HG02610 (cell line): Measurements from ENCODE around the gene FUNDC2.
"Not testable (repeated sequence)": the region's sequence is repeated elsewhere in the genome, so short reads cannot be mapped to it uniquely, and the experiment has no call there.

Source experiments
- ATAC-seq: cut with Tn5 transposase; IDR thresholded peaks from one replicate; pipeline ENCODE4 v1.9.1; 2021; ENCODE audit warnings: mild to moderate bottlenecking, moderate library complexity; ENCODE audit not compliant: unreplicated experiment

The FUNDC2 gene, protein sequence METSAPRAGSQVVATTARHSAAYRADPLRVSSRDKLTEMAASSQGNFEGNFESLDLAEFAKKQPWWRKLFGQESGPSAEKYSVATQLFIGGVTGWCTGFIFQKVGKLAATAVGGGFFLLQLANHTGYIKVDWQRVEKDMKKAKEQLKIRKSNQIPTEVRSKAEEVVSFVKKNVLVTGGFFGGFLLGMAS

DNA sequence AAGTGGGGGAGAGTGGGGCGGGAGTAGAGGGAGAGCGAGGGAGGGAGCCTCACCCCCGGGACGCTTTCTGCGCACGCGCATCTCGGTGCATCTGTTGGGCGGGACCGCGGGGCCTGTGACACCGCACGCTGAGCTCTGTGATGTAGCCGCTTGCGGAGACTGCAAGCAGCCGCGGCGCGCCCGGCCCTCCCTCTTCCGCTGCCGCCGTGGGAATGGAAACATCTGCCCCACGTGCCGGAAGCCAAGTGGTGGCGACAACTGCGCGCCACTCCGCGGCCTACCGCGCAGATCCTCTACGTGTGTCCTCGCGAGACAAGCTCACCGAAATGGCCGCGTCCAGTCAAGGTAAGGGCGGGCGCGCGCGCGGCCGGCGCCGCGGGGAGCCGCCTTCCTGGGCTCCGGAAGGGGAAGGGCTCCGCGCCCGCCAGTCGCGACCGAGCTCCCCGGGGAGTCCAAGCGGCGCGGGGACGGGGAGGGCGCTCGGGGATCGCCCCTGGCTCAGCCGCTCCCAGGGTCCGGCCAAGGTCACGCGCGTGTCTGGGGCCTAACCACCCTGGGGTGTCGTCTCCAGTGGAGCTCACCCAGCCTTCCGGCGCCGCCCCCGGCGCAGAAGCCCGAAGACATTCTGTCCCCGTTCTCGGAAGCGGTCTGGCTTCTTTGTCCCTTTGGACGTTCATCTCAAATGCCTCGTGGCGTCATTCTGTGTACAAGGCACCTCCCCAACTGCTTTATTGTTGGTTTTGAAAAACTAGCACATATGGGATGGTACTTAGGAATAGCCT, at the start of gene FUNDC2:
Gene FUNDC2 (plus strand): TSS at position 118 of the 782 bp plus-strand sequence. CDS start 95 bp downstream, at position 213.
- peak; percentile 88 for ATAC-seq

DNA sequence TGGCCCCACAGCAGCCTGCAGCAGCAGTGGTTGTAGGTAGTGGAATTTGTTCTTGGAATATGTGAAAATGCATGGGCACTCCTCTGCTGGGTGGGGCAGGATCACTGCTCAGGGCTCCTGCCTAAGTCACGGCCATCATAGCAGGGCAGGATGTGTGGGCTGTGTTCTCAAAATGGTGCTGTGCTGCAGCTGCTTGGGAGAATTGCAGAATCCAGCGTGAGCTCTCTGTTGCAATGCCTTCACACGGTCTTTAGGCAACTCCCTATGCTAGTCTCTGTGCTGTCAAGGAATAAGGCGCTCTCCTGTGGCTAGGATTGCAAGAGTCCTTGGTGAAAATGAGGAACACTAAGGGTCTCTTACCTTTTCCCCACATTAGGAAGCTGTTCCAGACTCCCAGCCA, 47.0 kb upstream of the FUNDC2 start:
- no peak for ATAC-seq

DNA sequence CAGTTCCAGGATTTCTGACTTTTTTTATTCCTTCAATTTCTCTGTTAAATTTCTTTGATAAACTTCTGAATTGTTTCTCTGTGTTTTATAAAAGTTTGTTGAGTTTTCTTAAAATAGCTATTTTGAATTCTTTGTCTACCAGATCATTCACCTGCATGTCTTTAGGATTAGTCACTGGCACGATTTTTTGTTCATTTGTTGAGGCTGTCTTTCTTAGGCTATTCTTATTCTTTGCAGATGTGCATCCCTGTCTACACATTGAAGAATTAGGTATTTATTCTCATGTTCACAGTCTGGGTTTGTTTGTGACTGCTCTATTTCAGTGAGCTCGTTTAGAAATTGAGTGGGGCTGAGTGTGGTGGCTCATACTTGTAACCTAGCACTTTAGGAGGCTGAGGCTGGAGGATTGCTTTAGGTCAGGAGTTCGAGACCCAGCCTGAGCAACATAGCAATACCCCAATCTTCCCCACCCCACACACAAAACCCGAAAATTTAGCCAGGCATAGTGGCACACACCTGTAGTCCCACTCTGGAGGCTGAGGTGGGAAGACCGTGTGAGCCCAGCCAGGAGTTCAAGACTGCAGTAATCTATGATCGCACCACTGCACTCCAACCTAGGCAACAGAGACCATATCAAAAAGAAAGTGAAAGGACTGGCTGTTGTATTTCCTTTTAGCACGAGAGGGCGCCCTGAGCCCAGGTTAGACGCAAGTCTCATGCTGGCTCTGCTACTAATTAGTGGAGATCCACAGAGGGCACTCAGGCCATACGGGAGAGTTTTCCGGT, 46.1 kb upstream of the FUNDC2 start:
- ATAC-seq = no peak

DNA sequence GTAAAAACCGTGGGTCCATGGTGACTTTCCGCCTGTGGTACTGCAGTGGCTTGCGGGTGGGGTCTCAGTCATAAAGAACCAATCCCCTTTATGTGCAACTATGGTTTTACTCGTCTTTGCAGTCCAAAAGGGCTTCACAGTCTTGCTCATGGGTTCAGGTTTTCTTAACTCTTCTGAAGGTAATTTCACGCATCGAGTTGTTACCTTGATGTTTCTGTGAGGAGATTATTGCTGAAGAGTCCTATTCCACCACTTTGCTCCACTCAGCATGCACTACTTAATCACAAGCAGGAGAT, 45.6 kb upstream of the FUNDC2 start:
- no peak for ATAC-seq

DNA sequence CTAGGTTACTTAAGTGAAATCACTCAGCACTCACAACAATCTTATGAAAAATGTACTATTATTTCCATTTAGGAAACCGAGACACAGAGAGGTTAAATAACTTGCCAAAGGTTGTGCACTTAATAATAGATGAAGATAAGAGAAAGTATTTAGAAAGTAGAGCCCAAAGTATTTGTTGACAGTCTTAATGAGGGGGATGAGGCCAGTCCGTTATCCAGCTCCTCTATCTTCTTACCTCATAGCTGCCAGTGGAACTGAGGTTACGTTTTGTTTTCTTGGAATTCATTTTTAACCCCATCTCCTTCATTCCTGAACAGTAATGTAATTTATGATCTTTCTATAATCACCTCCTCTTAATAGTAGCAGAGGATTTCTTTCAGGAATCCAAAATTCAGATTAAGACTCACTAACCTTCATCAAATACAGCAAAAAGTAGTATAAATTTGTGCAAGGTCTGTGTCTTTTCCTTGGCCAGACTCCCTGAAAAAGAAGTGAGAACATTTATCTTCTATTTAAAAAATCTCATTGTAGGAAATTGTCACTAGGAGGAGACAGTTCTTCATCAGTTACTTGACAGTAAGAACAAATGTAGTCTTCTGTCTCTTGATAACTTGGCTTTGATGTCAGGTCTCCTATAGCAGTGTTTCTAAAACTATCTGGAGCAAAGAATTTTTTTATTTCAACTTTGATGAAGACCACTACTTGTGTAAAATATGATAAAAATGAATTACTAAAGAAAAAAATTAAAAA, 39.6 kb upstream of the FUNDC2 start:
- ATAC-seq = no peak

DNA sequence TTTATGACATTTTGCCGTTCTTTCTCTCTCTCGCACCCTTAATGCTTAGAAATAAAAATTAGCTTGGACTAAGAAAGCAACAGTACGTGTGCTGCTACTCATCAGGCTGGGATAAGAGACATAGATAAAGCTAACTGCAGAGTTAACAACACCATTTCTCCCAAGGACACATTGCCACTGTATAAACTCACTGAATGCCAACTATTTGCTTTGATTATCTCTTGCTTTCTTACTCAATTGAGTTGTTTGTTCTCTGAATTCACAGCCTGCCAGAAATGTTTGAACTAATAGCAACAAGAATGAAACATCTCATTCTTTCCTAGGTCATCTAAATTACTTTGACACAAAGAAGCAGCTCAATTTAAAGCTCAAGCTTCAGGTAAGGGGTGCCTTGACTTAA, 38.7 kb upstream of the FUNDC2 start:
- ATAC-seq = no peak

DNA sequence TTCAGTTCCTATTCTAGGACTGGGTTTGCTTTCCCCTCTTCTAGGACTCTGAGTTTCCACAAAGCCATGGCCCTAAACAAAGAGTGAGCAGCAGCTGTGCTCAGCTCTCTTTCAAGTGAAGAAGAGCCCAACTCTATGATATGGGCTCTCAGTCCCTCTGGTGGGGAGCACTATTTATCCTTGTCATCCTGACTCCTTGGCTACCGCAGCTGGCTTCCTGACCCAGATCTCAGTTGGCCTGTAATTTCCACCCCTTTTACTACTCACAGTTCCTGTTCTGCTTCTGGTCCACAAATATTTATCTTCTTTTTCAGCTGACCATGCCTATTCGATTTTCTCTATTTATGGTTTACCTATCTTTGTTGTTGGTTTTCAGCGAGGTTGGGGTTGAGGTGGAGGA, 37.9 kb upstream of the FUNDC2 start:
- ATAC-seq = no peak

DNA sequence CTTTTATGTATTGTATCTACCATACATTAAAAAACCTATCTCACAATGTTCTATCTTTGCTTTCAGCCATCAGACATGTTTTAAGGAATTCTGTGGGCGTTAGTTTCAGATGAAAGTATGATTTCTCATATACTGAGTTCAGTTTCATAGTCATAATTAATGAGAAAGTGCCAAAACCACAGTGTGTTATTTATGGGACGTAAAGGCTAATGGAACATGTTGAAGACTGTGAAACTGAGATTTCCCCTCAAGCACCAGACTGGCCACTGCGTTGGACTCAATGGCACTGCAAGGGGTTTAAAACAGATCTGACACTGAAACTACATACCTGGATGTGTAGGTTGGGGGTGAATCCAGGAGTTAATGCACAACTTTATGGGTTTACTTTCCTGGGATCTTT, 36.1 kb upstream of the FUNDC2 start:
- ATAC-seq = peak; percentile 49

DNA sequence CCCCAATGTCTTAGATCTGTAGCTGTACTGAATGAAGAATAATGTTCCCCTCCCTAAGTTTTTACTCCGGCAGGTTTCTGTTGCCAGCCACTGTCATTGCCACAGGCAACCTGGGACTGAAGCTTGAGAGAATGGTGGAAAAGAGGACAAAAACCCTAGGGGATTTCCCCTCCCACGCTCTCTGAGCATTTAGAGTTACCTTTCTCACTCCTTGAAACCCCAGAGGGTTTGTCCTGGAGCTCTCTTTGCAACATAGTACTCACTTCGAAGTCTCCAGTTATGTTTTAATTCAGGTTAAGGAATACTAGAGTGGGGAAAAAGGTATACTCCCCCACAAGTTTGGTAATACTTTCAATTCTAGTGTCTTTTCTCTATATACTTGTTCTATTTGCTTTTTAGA, 35.6 kb upstream of the FUNDC2 start:
- ATAC-seq = peak; percentile 72

DNA sequence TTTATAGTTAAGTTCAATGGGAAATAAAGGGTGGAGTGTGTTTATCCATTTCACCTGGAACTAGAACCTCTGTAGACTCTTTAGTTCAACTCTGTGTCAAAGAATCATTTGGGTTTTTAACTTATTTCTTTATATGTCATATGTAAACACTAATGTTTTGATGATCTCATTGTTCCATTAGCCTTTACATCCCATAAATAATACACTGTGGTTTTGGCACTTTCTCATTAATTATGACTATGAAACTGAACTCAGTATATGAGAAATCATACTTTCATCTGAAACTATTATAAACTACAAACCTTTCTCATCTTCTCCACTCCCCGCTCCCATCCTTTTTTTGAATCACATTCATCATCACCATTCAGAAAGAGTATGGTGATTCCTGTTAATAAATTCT, 35.2 kb upstream of the FUNDC2 start:
- ATAC-seq = no peak

DNA sequence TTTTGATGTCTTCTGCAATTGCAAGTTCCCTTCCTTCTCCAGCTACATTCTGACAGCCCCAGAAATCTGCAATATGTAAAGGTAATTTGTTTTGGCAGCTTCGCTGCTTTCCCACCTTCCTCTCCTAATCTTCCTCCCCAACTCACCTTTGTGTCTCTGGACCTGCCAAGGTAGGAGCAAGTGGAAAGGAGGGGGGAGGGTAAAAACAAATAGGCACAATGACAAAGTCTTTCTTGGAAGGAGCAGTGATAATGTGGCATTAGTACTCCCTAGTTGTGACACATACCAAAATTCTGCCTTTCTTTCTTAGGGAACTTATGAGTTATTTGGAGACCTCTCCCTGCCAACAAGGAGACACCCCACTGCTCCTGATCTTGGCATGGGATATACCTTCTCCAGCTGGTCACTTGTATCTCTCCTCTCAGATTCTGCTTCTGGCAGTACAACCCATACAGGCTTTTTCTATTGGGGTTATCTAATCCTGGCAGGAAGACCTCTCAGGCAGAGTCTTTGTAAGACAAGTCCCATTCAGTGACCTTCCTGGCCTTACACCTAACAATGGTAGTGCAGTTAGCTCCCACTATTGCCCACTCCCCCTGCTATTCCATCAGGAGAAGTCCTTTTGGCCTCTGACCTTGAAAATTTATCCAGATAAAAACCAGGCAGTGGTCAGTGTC, 28.3 kb upstream of the FUNDC2 start:
- ATAC-seq = no peak

DNA sequence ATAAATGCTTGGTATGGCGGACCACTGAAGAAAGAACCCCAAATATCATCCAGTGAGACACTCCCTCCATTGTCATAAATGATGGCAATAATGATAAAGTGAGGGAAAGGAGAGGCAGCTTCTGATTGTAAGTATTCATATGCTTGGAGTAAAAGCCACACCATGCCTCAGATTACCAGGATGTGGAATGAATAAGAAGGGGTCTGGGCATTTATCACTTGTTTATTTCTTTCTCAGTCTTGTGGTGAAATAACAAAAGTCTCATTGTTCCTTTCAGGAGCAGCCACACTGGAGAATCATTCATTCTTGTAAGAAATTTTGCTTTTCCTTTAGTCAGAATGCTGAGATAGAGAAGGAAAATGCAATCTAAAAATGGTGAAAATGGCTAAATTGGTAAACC, 25.8 kb upstream of the FUNDC2 start:
- no peak for ATAC-seq

DNA sequence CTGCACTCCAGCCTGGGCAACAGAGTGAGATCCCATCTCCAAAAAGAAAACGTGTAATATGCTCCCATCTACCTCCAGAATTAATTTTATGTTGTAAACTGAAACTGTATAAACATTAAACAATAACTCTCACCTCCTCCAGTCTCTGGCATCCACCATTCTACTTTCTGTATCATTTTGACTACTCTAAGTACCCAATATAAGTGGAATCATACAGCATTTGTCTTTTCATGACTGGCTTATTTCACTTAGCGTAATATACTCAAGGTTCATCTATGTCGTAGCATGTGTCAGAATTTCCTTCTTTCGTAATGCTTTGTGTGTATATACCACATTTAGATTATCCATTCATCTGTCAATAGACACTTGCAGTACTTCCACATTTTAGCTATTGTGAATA, 24.8 kb upstream of the FUNDC2 start:
- ATAC-seq = no peak

DNA sequence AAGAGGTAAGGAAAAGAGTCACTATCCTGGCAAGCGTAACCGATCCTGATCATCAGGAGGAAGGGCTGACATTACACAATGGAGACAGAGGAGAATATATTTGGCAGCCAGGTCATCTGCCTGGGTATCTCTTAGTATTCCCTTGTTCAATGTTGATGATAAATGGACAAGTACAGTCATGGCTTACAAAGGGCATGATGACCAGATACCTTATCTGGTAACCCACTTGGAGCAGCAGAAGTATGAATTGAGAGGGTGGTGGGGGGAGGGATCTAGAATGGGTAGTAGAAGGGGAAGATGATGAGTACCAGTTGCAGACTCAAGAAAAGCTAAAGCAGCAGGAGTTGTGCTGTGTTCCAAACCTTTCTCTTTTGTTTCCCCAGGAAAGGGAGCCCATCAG, 21.5 kb upstream of the FUNDC2 start:
- ATAC-seq = no peak

DNA sequence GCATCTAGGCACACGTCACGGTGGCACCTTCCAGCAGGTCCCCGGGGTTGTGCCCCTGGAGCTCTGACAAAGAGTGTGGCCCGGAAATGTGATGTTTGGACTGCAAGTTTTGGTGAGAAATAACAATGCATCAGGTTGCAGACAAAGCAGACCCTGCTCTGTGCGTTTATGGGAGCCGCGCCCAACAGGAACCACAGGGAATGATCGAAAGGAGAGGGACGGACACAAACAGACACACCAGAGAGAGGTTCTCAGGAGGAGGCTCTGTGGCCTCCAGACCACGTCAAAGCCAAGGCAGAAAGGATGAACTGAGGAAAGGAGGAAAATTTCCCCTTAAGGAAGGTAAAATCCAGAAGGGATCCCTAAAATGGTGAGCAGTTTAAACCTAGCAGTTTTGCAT, 20.3 kb upstream of the FUNDC2 start:
- ATAC-seq = not testable (repeated sequence)

DNA sequence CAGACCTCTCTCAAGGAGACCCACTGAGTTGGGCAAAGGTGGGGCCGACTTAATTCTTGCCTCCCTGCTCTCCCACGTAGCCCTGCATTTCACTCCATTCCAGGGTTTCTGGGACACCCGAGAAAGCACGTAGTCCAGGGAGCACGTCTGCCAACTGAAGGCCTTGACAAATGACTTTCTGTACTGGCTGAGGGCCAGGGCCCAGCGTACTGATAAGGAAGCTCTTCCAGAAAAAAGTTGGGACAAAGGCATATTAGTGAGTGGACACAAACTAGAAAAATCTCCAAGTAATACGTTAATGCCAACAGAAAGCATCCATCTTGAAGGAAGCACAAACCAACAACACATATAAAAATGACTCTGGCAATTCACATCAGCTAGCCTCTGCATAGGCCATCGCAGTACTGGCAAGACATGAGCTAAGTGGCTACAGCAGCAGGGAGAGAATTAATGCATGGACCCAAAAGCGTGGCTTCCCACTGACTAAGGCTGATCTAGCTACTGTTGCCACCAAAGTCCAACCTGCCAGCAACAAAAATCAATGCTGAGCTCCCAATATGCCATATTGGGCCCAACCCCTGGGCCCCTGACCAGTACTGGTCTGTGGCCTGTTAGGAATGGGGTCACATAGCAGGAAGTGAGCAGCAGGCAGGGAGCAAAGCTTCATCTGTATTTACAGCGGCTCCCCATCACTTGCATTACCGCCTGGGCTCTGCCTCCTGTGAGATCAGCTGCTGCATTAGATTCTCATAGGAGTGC, 19.6 kb upstream of the FUNDC2 start:
- ATAC-seq = not testable (repeated sequence)

DNA sequence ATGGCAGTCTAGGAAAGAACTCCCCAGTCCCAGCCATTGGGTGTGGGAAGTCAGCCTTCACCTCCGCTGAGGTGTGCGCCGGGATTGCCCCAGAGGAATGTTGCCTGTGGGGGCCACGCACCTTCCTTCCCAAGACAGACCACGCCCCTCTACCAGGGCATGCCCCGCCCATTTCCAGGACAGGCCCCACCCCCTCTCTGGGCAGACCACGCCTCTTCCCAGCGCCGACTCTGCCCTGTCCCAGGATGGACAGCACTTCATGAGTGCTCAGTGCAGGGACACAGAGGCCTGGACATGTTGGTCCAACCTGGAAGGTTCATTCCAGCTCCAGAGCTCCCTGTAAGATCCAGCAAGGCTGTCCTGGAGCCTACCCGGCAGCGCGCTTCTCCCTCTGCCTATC, 18.1 kb upstream of the FUNDC2 start:
- ATAC-seq = not testable (repeated sequence)

DNA sequence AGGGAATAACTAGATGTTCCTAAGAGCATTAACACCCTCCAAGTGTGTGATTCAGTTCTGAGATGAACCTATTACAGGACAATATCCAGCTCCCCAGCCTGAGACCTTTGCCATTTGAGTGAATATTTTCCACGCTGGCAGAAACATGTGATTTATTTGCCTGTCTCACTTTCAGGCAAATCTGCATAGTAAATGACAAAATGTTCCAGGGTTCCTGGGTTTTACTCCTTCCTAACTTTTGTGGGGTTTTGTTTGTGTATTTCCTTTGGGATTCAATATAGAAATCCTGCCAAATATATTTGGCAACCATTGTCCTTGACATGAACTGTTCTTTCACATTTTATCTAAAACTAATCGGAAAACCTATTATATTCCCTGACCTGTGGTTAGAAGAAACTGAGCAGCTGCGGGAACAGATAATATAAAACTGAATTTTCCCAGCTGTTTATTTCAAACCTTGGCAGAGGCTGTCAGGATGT, 16.6 kb upstream of the FUNDC2 start:
- ATAC-seq = no peak

DNA sequence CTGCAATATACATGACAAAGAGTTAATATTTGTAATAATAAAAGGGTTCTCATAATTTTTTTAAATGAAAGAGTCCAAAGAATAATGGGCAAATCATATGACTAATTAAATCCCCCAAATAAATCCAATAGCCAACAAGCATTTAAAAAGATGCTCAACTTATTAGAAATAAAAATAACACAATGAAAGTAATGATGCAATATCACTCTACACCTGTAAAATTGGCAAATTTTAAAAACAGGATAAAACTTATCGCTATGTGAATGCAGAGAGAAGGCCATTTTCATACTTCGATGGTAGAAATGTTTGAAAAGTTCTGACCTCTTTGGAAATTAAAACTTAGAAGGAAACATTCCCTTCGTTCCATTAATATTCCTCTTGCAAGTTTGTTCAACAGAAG, 6.1 kb upstream of the FUNDC2 start:
- ATAC-seq = no peak

DNA sequence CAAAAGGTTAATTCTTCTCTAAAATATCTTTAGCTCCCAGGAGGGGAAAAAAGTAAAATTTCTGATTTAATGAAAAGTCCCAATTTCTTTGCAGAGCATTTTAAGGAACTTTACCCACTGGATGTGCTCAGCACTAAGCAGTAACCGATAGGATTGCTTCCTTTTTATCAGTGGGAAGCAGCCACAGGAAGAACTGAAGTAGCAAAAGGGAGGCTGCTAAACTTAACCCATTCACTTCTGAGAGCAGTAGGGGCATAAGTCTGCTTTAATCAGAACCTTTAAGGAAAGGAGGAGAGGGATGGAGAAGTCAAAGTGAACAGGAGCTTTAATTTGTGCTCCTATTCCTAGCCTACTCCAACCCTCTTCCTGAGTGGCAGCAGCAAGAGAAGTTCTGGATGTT, 4.1 kb upstream of the FUNDC2 start, which contains the start of gene F8:
Gene F8 (minus strand): TSS at position 139 of the 400 bp plus-strand sequence. CDS start 171 bp downstream, outside the sequence.
- no peak for ATAC-seq
